Tibial nerve (tissue), 4 donors: Measurements from ENCODE around the gene PAPPA2. TPM values are rescaled to one million over a fixed set of nuclear protein-coding genes. Genes with fewer than 3 reads are reported as not detected.

ENCODE experiments used
- DNase-seq, 2 donors: peaks; one replicate each; pipeline ENCODE4 v3.0.0-alpha.2; 2019; ENCODE audit warnings: low spot score in 2 of 2
- H3K27ac ChIP-seq, 4 donors: fragments of 200-600 bp; sonication (generic) in 3 of 4; one replicate each; pipeline ENCODE4 v1.5.1; 2017 to 2019; ENCODE audit warnings: mild to moderate bottlenecking in 1 of 4
- H3K27me3 ChIP-seq, 2 donors: fragments of 200-600 bp; sonication (generic) in 1 of 2; one replicate each; pipeline versions ENCODE4 v1.5.1 to v1.6.0; 2017 to 2019
- H3K36me3 ChIP-seq, 3 donors: fragments of 200-600 bp; sonication (generic); one replicate each; pipeline ENCODE4 v1.5.1; 2018 to 2019
- H3K4me1 ChIP-seq, 4 donors: fragments of 200-600 bp; sonication (generic) in 3 of 4; one replicate each; pipeline ENCODE4 v1.5.1; 2017 to 2019
- H3K4me3 ChIP-seq, 4 donors: fragments of 200-600 bp; sonication (generic) in 3 of 4; one replicate each; pipeline ENCODE4 v1.5.1; 2017 to 2019; ENCODE audit warnings: mild to moderate bottlenecking in 1 of 4, moderate library complexity in 1 of 4
- H3K9me3 ChIP-seq, 4 donors: fragments of 200-600 bp; sonication (generic) in 3 of 4; one replicate each; pipeline ENCODE4 v1.5.1; 2017 to 2019
- EP300 ChIP-seq, 2 donors: sonication (generic); formaldehyde crosslinking; IDR thresholded peaks; one replicate each; pipeline ENCODE4 v1.6.1; 2017; ENCODE audit warnings: antibody characterized with exemption in 2 of 2, mild to moderate bottlenecking in 1 of 2
- POLR2A ChIP-seq, 2 donors: fragments of 450-650 bp; IDR thresholded peaks; one replicate each; pipeline ENCODE4 v1.6.1; 2017; ENCODE audit warnings: antibody characterized with exemption in 2 of 2, mild to moderate bottlenecking in 2 of 2, moderate library complexity in 2 of 2
- WGBS, 2 donors: methylation state at CpG; one replicate each; pipeline ENCODE4 v1.1.5; 2018; 5-methylcytosine and 5-hydroxymethylcytosine counted together
- total RNA-seq, 4 donors: library from RNA; depleted of rRNA; stranded (reverse); fragments of >200 nt; gene quantifications; one replicate each; pipeline ENCODE4 v1.1.0, GENCODE V29; 2016
- TF ChIP-seq, protein P1 (sequence below), 5 experiments: fragments of 200-600 bp in 3 of 5; fragments of 450-650 bp in 2 of 5; sonication (generic) in 3 of 5; IDR thresholded peaks; one replicate each; pipeline ENCODE4 v1.5.1; 2016 to 2019; ENCODE audit warnings: antibody characterized with exemption in 5 of 5, mild to moderate bottlenecking in 3 of 5, moderate library complexity in 2 of 5

The PAPPA2 gene
- total RNA-seq, 4 donors from 2014 or later, result 0.20 to 0.90 (median 0.21) TPM

DNA sequence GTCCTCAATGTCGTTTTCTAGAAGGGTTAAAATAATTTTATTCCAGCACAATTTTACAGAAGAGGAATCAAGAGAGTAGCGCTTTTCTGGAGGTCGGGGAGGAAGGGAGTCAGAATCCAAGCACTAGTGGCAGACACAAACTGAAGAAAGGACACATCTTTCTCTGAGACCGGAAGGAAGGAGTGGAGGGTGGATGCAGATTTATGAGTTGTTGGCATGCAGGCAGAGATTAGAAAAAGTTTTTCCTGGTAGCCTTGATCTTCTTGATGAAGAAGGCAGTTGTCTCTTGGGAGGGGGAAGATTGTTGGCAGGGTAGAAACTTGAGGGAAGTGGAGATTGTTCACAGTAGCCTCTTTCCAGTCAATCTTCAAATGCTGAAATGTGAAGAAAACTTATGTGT, 149.8 kb downstream of the PAPPA2 start:
- TF ChIP-seq EP300 (IDR thresholded peaks at IDR 0.05) (no peak), POLR2A (IDR thresholded peaks at IDR 0.05) (no peak)
- TF ChIP-seq, protein P1, sequence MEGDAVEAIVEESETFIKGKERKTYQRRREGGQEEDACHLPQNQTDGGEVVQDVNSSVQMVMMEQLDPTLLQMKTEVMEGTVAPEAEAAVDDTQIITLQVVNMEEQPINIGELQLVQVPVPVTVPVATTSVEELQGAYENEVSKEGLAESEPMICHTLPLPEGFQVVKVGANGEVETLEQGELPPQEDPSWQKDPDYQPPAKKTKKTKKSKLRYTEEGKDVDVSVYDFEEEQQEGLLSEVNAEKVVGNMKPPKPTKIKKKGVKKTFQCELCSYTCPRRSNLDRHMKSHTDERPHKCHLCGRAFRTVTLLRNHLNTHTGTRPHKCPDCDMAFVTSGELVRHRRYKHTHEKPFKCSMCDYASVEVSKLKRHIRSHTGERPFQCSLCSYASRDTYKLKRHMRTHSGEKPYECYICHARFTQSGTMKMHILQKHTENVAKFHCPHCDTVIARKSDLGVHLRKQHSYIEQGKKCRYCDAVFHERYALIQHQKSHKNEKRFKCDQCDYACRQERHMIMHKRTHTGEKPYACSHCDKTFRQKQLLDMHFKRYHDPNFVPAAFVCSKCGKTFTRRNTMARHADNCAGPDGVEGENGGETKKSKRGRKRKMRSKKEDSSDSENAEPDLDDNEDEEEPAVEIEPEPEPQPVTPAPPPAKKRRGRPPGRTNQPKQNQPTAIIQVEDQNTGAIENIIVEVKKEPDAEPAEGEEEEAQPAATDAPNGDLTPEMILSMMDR (IDR thresholded peaks at IDR 0.05), result no peak
- DNase-seq, result no peak
- Histone ChIP-seq H3K4me3 (no peak overlapping the region), H3K9me3 (no peaks in the 10 kb centered on the region), H3K27me3 (no peaks in the 10 kb centered on the region), H3K36me3 (no peaks in the 10 kb centered on the region), H3K4me1 (no peaks in the 10 kb centered on the region), H3K27ac (no peak overlapping the region)
- 62 to 66% methylated on average over 4 of the region's 4 CpGs for WGBS, 2 donors

DNA sequence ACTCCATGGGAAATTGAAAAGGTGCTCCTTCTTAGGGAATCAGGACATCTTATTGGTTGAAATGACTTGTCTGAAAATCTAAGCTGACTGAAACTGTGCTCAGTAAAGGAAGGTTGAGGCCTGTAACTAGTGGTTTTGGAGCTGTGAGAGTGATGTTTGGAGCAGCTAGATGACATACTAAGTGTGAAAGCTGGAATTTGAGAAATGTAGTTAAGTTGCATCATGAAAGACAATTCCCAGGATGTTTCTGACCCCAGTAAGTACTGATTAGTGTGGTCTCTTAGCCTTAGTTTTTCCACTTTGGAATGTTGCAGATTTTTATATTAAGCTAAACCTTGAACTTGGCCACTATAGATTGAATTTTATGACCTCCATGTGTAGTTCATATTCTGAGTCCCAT, 154.9 kb downstream of the PAPPA2 start:
- no peaks in the 10 kb centered on the region for H3K9me3 ChIP-seq
- no peaks in the 10 kb centered on the region for H3K27me3 ChIP-seq
- H3K4me3 ChIP-seq, result no peak overlapping the region
- no peak for DNase-seq
- no peaks in the 10 kb centered on the region for H3K36me3 ChIP-seq
- no peaks in the 10 kb centered on the region for H3K4me1 ChIP-seq
- TF ChIP-seq EP300 (IDR thresholded peaks at IDR 0.05), result no peak
- TF ChIP-seq, protein P1 (IDR thresholded peaks at IDR 0.05), result no peak
- TF ChIP-seq POLR2A (IDR thresholded peaks at IDR 0.05), result no peak
- H3K27ac ChIP-seq, result no peak overlapping the region

DNA sequence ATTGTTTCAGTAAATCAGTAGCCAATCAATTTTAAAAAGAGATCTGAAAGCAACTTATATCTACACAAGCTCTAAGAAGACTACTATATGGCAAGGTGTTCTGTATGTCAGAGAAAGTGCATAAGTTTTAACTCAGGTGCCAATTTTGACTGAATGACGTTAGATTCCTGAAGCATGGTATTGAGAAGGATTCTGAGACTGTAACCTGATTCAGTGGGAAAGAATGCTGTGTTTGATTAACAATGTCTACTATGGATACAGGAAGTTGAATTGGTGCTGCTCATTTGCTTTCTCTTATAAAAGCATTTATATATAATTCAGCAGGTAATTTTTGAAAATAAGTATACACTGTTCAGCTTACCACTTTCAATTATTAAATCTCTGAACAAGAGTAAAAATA, 156.3 kb downstream of the PAPPA2 start:
- H3K9me3 ChIP-seq, result peaks cover 0 to 5% (median 0%) of the 10 kb centered on the region in 4 donors
- H3K4me3 ChIP-seq, result no peak overlapping the region
- H3K27me3 ChIP-seq, result no peaks in the 10 kb centered on the region
- no peak for DNase-seq
- 57 to 75% methylated on average over 1 of the region's 1 CpG for WGBS, 2 donors
- H3K27ac ChIP-seq, result no peak overlapping the region
- TF ChIP-seq, protein P1 (IDR thresholded peaks at IDR 0.05), result no peak
- TF ChIP-seq POLR2A (IDR thresholded peaks at IDR 0.05) (no peak), EP300 (IDR thresholded peaks at IDR 0.05) (no peak)
- H3K36me3 ChIP-seq, result no peaks in the 10 kb centered on the region
- no peaks in the 10 kb centered on the region for H3K4me1 ChIP-seq

DNA sequence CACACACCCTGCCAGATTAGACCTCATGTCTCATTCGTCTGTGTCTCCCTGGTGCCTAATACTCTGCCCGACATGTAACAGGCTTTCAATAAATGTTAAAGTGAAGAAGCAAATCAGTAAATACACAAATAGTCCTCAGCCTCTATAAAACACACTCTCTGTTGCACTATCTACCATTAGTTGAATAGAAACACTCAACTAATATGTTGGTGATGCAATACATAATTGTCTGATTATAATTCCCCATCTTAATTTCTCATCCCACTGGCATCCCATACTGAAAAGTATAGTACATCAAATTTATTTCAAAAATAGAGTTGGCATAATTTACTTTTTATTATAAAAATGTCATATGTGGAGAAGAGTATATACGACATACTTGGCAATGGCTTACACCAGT, 162.4 kb downstream of the PAPPA2 start:
- H3K36me3 ChIP-seq, result no peaks in the 10 kb centered on the region
- 87 to 88% methylated on average over 3 of the region's 3 CpGs for WGBS, 2 donors
- H3K9me3 ChIP-seq, result peaks cover 0 to 5% (median 0%) of the 10 kb centered on the region in 4 donors
- no peak overlapping the region for H3K4me3 ChIP-seq
- no peak for DNase-seq
- no peaks in the 10 kb centered on the region for H3K27me3 ChIP-seq
- H3K4me1 ChIP-seq, result no peaks in the 10 kb centered on the region
- TF ChIP-seq, protein P1 (IDR thresholded peaks at IDR 0.05), result no peak
- TF ChIP-seq POLR2A (IDR thresholded peaks at IDR 0.05) (no peak), EP300 (IDR thresholded peaks at IDR 0.05) (no peak)
- H3K27ac ChIP-seq, result no peak overlapping the region

- H3K27me3 ChIP-seq, result no peaks in the 10 kb centered on the region
- no peaks in the 10 kb centered on the region for H3K4me1 ChIP-seq
- no peak overlapping the region for H3K4me3 ChIP-seq
- H3K36me3 ChIP-seq, result no peaks in the 10 kb centered on the region
- DNase-seq, result no peak
- no peak for TF ChIP-seq EP300 (IDR thresholded peaks at IDR 0.05)
- TF ChIP-seq, protein P1 (IDR thresholded peaks at IDR 0.05), result no peak
- TF ChIP-seq POLR2A (IDR thresholded peaks at IDR 0.05), result no peak
- peaks cover 0 to 5% (median 0%) of the 10 kb centered on the region in 4 donors for H3K9me3 ChIP-seq
- no peak overlapping the region for H3K27ac ChIP-seq
- 84 to 88% methylated on average over 4 of the region's 4 CpGs for WGBS, 2 donors
Observed at GRCh38 chr1:176626572-176627061, 163.6 kb downstream of the PAPPA2 start.
